ENCODE results near the gene VPS39. TPM values are rescaled to one million over a fixed set of nuclear protein-coding genes. Genes with fewer than 3 reads are reported as not detected.

VPS39 gene
- polyA plus RNA-seq, 2 of the 4 experiments (the other 2 are of a cell fraction) = 18.3 to 33.3 TPM

DNA sequence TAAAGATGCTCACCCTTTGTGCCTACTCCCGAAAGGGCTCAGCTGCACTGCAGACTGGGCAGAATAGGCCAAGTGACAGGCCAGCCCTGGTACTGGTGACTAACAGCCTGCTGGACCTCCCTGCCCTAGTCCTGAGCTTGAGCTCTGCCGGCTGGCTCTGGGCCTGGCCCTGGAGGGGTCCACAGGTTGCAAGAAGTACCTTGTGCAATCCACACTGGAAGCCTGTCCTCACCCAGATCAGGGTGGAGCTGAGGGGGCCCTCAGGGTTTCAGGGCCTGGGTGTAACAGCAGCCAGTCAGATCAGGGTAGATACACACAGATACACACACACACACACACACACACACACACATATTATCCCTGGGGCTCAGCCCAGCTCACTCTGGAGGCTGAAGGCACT is 86.4 kb downstream of the VPS39 start:
- CTCF ChIA-PET = interaction anchor here (1.9 to 2.5 kb wide), 2 partner anchors 16 to 38 kb away, joined by 7 to 8 read pairs; no protein-coding TSS in a partner anchor
- no peaks in the 10 kb centered on the region for H3K9me3 ChIP-seq
- no peak overlapping the region for H3K4me2 ChIP-seq
- no peak for ATAC-seq
- H3K4me1 ChIP-seq = no peaks in the 10 kb centered on the region
- FAIRE-seq = no peak
- 8% methylated on average over 2 of the region's 2 CpGs for WGBS (ENCODE audit: missing lambda C conversion rate)
- DNase-seq (ENCODE audit: low read depth in 1 of 2, low spot score in 1 of 2) = no peak
- no peak overlapping the region for H3K27ac ChIP-seq
- POLR2A ChIA-PET = no interaction called here
- no peak for TF ChIP-seq ZFP36 (IDR thresholded peaks at IDR 0.05; ENCODE audit: borderline replicate concordance, partially characterized antibody)
- no peak for TF ChIP-seq POLR2AphosphoS2 (conservative IDR thresholded peaks at IDR 0.05; ENCODE audit: low read length)
- no peak for TF ChIP-seq JUNB (IDR thresholded peaks at IDR 0.05)
- TF ChIP-seq, protein P1, sequence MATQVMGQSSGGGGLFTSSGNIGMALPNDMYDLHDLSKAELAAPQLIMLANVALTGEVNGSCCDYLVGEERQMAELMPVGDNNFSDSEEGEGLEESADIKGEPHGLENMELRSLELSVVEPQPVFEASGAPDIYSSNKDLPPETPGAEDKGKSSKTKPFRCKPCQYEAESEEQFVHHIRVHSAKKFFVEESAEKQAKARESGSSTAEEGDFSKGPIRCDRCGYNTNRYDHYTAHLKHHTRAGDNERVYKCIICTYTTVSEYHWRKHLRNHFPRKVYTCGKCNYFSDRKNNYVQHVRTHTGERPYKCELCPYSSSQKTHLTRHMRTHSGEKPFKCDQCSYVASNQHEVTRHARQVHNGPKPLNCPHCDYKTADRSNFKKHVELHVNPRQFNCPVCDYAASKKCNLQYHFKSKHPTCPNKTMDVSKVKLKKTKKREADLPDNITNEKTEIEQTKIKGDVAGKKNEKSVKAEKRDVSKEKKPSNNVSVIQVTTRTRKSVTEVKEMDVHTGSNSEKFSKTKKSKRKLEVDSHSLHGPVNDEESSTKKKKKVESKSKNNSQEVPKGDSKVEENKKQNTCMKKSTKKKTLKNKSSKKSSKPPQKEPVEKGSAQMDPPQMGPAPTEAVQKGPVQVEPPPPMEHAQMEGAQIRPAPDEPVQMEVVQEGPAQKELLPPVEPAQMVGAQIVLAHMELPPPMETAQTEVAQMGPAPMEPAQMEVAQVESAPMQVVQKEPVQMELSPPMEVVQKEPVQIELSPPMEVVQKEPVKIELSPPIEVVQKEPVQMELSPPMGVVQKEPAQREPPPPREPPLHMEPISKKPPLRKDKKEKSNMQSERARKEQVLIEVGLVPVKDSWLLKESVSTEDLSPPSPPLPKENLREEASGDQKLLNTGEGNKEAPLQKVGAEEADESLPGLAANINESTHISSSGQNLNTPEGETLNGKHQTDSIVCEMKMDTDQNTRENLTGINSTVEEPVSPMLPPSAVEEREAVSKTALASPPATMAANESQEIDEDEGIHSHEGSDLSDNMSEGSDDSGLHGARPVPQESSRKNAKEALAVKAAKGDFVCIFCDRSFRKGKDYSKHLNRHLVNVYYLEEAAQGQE (IDR thresholded peaks at IDR 0.05) = no peak
- TF ChIP-seq RARB (CRISPR knock-in tag; IDR thresholded peaks at IDR 0.05) = no peak
- TF ChIP-seq HOXA7 (CRISPR knock-in tag; IDR thresholded peaks at IDR 0.05) = no peak
- TF ChIP-seq HOXB5 (CRISPR knock-in tag; IDR thresholded peaks at IDR 0.05) = no peak
- TF ChIP-seq, protein P2, sequence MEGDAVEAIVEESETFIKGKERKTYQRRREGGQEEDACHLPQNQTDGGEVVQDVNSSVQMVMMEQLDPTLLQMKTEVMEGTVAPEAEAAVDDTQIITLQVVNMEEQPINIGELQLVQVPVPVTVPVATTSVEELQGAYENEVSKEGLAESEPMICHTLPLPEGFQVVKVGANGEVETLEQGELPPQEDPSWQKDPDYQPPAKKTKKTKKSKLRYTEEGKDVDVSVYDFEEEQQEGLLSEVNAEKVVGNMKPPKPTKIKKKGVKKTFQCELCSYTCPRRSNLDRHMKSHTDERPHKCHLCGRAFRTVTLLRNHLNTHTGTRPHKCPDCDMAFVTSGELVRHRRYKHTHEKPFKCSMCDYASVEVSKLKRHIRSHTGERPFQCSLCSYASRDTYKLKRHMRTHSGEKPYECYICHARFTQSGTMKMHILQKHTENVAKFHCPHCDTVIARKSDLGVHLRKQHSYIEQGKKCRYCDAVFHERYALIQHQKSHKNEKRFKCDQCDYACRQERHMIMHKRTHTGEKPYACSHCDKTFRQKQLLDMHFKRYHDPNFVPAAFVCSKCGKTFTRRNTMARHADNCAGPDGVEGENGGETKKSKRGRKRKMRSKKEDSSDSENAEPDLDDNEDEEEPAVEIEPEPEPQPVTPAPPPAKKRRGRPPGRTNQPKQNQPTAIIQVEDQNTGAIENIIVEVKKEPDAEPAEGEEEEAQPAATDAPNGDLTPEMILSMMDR (IDR thresholded peaks at IDR 0.05) = no peak
- no peak for TF ChIP-seq EP300 (IDR thresholded peaks at IDR 0.05)
- TF ChIP-seq, protein P3, sequence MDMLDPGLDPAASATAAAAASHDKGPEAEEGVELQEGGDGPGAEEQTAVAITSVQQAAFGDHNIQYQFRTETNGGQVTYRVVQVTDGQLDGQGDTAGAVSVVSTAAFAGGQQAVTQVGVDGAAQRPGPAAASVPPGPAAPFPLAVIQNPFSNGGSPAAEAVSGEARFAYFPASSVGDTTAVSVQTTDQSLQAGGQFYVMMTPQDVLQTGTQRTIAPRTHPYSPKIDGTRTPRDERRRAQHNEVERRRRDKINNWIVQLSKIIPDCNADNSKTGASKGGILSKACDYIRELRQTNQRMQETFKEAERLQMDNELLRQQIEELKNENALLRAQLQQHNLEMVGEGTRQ (IDR thresholded peaks at IDR 0.05) = no peak
- TF ChIP-seq HOXB13 (CRISPR knock-in tag; IDR thresholded peaks at IDR 0.05; ENCODE audit: low read depth) = no peak
- TF ChIP-seq RNF2 (IDR thresholded peaks at IDR 0.05; ENCODE audit: borderline replicate concordance, low read depth) = no peak
- TF ChIP-seq BHLHE40 (IDR thresholded peaks at IDR 0.05; ENCODE audit: low read depth, low read length) = no peak
- no peak overlapping the region for H3K4me3 ChIP-seq

DNA sequence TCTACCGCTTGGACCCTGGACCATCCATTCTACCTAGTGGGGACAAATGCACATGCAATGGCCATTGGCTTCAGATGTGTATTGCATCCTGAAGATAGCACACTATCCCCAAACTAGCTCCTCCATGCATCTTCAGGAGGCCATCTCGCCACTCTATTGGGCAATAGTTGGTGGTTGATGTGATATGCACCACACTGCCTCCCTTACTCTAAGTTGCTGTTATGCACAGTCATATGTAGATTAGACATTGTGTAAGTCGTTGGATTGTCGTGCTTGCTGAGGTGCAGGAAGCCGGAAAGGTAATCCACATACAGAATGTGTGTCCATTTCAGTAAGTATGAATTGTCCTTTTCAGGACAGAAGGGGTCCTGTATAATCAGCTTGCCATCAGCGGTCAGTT is 87.1 kb downstream of the VPS39 start:
- Histone ChIP-seq H3K4me3 (no peak overlapping the region), H3K27ac (no peak overlapping the region), H3K4me1 (no peaks in the 10 kb centered on the region), H3K4me2 (no peak overlapping the region), H3K9me3 (0 out of 3 replicates have a peak, but pooled peaks cover 3% of the 10 kb centered on the region)
- DNase-seq (ENCODE audit: low read depth in 1 of 2, low spot score in 1 of 2) (no peak), ATAC-seq (no peak), FAIRE-seq (no peak)
- 78% methylated on average over 6 of the region's 6 CpGs for WGBS (ENCODE audit: missing lambda C conversion rate)
- ChIA-PET CTCF (interaction anchor here (0.9 to 2.5 kb wide), 3 partner anchors 13 to 37 kb away, joined by 3 to 8 read pairs (median 7); no protein-coding TSS in a partner anchor), POLR2A (no interaction called here)
- TF ChIP-seq POLR2A (IDR thresholded peaks at IDR 0.05; ENCODE audit: low read length) (no peak), CBX8 (IDR thresholded peaks at IDR 0.05) (no peak), FOSL2 (IDR thresholded peaks at IDR 0.05) (no peak), FOSL2 (CRISPR knock-in tag; IDR thresholded peaks at IDR 0.05) (no peak), ZC3H11A (IDR thresholded peaks at IDR 0.05) (no peak), MAZ (IDR thresholded peaks at IDR 0.05; ENCODE audit: borderline replicate concordance, low read depth, low read length) (no peak), POLR2AphosphoS2 (conservative IDR thresholded peaks at IDR 0.05; ENCODE audit: low read length) (no peak), TFCP2L1 (CRISPR knock-in tag; IDR thresholded peaks at IDR 0.05) (no peak), ESRRA (IDR thresholded peaks at IDR 0.05; ENCODE audit: borderline replicate concordance, low read length) (no peak), RNF2 (IDR thresholded peaks at IDR 0.05; ENCODE audit: borderline replicate concordance, low read depth) (no peak), NFE2L2 (conservative IDR thresholded peaks at IDR 0.05; ENCODE audit: low read length) (no peak), NR3C1 (IDR thresholded peaks at IDR 0.05) (no peak)
- TF ChIP-seq, protein P4, sequence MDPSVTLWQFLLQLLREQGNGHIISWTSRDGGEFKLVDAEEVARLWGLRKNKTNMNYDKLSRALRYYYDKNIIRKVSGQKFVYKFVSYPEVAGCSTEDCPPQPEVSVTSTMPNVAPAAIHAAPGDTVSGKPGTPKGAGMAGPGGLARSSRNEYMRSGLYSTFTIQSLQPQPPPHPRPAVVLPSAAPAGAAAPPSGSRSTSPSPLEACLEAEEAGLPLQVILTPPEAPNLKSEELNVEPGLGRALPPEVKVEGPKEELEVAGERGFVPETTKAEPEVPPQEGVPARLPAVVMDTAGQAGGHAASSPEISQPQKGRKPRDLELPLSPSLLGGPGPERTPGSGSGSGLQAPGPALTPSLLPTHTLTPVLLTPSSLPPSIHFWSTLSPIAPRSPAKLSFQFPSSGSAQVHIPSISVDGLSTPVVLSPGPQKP (IDR thresholded peaks at IDR 0.05; ENCODE audit: low read depth, low read length) = no peak
- TF ChIP-seq, protein P5, sequence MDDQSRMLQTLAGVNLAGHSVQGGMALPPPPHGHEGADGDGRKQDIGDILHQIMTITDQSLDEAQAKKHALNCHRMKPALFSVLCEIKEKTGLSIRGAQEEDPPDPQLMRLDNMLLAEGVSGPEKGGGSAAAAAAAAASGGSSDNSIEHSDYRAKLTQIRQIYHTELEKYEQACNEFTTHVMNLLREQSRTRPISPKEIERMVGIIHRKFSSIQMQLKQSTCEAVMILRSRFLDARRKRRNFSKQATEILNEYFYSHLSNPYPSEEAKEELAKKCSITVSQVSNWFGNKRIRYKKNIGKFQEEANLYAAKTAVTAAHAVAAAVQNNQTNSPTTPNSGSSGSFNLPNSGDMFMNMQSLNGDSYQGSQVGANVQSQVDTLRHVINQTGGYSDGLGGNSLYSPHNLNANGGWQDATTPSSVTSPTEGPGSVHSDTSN (IDR thresholded peaks at IDR 0.05) = no peak
- TF ChIP-seq, protein P6, sequence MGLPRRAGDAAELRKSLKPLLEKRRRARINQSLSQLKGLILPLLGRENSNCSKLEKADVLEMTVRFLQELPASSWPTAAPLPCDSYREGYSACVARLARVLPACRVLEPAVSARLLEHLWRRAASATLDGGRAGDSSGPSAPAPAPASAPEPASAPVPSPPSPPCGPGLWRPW (IDR thresholded peaks at IDR 0.05) = no peak
- TF ChIP-seq, protein P3 (IDR thresholded peaks at IDR 0.05) = no peak
